ENCODE measurements around the gene ABCG4.
"Not testable (repeated sequence)": the region's sequence is repeated elsewhere in the genome, so short reads cannot be mapped to it uniquely, and the experiment has no call there.

ABCG4 gene

DNA sequence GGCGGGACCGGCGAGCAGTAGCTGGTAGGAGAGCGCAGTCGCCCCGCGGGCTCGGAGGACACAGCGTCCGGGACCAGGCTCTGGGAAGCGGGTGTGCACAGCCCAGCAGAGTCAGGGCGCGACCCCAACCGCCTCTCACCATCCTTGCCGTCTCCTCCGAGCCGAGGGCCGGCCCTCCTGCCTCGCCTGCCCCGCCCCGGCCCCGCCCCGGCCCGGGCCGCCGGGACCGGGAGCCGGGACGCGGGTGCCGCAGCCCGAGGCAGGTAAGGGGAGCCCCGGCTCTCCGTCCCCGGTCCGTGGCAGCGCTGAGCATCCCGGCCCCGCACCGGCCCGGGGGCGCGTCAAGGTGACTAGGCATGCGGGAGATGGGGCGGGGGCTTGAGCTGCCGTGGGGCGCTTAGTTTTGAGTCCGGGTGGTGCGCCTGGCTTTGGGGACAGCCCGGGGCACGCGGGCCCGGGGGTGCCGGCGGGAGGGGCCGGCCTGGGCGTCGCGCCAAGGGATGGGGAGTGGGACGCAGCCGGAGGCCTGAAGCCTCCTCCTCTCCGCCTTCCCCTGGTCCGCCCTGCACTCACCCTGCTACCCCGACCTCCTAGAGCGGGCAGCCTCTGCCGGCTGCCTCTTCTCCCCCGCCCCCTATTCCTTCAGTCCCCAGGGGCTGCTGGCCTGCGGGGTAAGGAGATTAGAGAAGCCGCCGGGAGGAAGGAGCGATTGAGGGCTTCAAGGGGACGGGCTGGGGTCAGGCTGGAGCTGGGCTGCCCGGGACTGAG, at the start of gene ABCG4:
Gene ABCG4 (plus strand): TSS at position 35 of the 768 bp plus-strand sequence. CDS start 914 bp downstream, outside the sequence.
- H3K4me1 Mint-ChIP-seq, result peaks cover 16% of the 10 kb centered on the region
- H3K9me3 Mint-ChIP-seq, result no peaks in the 10 kb centered on the region
- H3K4me3 Mint-ChIP-seq, result peak within 1 kb of the TSS; percentile 76 to 81
- H3K27me3 Mint-ChIP-seq, result peaks cover 63% of the 10 kb centered on the region
- ATAC-seq (peak; percentile 65), DNase-seq (peak; percentile 17 to 23)
- H3K27ac Mint-ChIP-seq, result no peak within 1 kb of the TSS

DNA sequence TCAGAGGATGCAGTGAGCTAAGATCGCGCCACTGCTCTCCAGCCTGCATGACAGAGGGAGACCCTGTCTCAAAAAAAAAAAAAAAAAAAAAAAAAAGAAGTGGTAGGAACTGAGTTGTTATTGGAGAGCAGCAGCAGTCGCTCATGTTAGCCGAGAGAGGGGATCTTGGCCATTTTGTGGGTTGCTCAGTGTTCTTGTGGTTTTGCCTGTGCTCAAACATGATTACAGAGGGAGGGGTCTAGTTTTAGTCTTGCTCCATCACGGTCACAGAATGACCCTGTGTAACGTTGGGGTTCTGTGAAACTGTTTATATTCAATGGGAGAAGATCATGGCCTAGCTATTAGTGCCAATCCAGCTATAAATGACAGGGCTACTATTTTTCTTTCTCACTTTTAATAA, 49.1 kb upstream of the ABCG4 start:
- Mint-ChIP-seq H3K4me1 (peaks cover 47% of the 10 kb centered on the region), H3K27ac (no peak overlapping the region), H3K27me3 (no peaks in the 10 kb centered on the region), H3K9me3 (no peaks in the 10 kb centered on the region), H3K4me3 (peak overlapping the region; percentile 22 to 84)
- ATAC-seq (no peak), DNase-seq (no peak)

DNA sequence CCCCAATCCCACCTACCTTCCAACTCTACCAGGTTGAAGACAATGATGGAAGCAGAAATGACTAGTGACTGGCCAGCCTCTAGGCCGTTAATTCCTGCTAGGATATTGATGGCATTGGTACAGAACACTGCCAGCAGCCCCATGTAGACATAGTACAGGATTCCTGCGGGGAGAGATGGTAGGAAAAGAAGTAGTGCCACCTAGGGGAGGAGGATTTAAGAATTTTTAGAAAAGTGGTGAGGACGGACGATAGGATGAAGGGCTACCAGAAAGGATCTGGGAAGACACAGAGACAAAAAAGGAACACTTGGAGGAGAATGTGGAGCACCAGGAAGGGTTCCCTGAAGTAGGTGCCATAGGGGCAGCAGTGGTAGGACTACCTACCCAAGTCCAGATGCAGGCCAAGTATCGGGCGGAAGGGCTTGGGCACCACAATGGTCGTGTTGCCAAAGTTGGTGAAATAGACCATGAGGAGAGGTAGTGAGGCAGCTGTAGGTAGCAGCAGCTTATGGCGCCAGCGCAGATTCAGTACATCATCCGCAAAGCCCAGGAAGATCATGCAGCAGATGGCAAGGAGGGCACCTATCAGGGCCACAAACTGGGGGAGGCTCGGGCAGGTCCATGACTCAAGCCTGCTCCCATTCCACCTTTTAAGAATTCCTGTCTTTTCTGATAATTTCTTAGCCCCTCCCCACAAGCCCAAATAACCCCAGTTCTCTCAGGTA, 48.4 kb upstream of the ABCG4 start:
- peak overlapping the region; percentile 98 to 99 for H3K27ac Mint-ChIP-seq
- no peaks in the 10 kb centered on the region for H3K27me3 Mint-ChIP-seq
- H3K4me3 Mint-ChIP-seq, result peak overlapping the region; percentile 71 to 84
- H3K4me1 Mint-ChIP-seq, result peaks cover 47% of the 10 kb centered on the region
- no peak for ATAC-seq
- DNase-seq, result no peak
- no peaks in the 10 kb centered on the region for H3K9me3 Mint-ChIP-seq

DNA sequence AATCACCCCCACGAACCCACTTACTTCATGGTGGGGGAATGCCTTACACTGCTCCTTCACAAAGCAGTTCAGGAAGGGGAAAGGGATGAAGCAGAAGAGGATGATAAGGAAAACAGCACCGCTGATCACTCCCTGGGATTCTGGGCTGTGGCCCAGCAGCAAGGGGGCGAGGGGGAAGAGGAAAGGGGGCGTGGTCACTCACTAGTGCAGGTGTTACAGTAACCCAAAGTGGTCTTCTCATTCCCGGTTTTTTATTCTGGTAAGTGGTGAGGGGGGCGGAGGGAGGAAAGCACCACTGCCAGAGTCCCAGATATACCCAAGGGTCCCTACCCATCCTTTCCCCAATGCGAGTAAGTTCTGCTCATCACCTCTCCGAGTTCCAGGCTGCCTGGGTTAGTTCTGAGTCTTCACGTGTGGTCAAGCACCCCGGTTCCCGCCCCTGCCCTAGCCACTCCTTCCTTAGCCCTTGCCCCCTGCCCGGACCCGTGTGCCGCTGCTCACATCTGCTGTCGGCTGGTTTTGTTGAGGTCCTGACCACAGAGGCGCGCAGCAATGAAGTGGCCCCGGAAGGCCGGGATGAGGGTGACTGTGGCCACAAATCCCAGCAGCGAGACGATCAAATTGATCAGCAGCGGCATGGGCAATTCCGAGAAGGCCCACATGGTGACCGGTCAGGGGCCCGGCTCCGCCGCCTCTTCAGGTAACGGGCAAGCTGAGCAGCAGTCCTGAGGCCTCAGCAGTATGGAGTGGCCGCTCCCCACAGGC, 47.7 kb upstream of the ABCG4 start:
- Mint-ChIP-seq H3K4me3 (peak overlapping the region; percentile 71 to 84), H3K27ac (peak overlapping the region; percentile 98 to 99), H3K4me1 (peaks cover 44% of the 10 kb centered on the region), H3K27me3 (no peaks in the 10 kb centered on the region), H3K9me3 (no peaks in the 10 kb centered on the region)
- DNase-seq (no peak), ATAC-seq (peak; percentile 51)

DNA sequence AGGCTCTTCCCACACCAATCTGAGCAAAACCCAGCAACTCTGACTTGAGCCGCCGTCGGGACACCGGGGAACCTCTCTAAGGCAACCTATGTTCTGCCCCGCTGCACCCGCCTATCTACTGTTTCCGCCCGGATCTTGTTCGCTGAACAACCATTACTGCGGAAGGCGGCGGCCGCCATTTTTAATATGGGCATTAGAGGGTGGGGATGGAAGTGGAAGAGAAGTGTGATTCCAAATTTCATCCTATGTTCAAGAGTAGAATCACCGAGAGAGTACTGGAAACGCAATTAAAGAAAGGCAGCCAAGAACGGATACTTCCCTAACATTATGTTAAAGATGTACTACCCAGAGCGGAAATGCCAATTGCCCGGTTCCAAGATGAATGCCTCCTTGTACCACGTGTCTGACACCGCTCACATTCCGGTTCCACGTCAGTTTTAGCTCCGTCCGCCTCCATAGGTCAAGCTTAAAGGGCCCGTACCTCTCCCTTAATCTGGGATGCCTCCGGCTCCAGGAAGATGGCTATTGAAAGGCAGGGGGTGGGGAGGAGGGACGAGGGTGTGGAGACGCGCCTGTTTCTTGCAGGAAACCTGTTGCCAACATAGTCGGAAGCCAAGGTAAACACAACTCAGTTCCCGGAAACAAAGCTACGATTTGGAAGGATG, 47.0 kb upstream of the ABCG4 start, which contains the start of gene DPAGT1:
Gene DPAGT1 (minus strand): TSS at position 95 of the 665 bp plus-strand sequence. CDS start 198 bp downstream, outside the sequence.
- H3K4me1 Mint-ChIP-seq, result peaks cover 46% of the 10 kb centered on the region
- no peaks in the 10 kb centered on the region for H3K9me3 Mint-ChIP-seq
- DNase-seq, result peak; percentile 85 to 86
- H3K27me3 Mint-ChIP-seq, result no peaks in the 10 kb centered on the region
- ATAC-seq, result peak; percentile 90
- peak within 1 kb of the TSS; percentile 71 to 84 for H3K4me3 Mint-ChIP-seq
- peak within 1 kb of the TSS; percentile 98 to 99 for H3K27ac Mint-ChIP-seq

DNA sequence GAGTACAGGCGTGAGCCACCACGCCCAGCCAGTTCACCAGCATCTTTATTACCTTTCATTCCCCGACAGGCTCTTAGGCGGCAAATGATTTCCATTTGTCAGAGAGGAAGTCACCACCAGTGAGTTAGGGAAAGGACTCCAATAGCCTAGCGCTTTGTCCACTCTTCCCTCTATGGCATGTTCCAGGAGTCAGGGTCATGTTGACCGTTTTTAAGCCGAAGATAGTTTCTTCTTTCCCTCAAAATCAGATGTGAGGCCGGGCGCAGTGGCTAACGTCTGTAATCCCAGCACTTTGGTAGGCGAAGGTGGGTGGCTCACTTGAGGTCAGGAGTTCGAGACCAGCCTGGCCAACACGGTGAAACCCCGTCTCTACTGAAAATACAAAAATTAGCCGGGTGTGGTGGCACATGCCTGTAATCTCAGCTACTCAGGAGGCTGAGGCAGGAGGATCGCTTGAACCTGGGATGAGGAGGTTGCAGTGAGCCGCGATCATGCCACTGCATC, 45.6 kb upstream of the ABCG4 start:
- not testable (repeated sequence) for DNase-seq, H3K27me3 Mint-ChIP-seq, ATAC-seq, H3K9me3 Mint-ChIP-seq, H3K27ac Mint-ChIP-seq
- peaks cover 47% of the 10 kb centered on the region for H3K4me1 Mint-ChIP-seq
- H3K4me3 Mint-ChIP-seq, result peak overlapping the region; percentile 71 to 84

DNA sequence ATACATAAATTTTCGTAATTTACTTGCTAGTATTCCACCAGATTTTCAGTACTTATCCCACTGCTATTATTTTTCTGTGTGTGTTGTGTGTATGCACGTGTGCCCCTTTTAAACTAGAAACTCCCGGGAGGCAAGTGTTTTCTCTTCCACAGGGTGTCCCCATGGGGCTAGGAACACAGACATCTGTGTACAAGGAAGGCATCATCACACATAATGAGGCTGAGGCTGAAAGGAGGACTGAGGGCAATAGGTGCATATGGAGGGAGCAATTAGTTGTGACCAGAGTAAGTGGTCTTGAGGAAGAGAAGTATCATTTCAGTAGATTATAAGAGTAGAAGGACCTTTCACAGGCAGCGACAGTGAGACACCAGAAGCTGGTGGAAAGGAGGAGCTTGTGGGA, 45.1 kb upstream of the ABCG4 start:
- Mint-ChIP-seq H3K4me3 (no peak overlapping the region), H3K9me3 (no peaks in the 10 kb centered on the region), H3K27ac (no peak overlapping the region), H3K27me3 (no peaks in the 10 kb centered on the region), H3K4me1 (peaks cover 48% of the 10 kb centered on the region)
- ATAC-seq (no peak), DNase-seq (no peak)

DNA sequence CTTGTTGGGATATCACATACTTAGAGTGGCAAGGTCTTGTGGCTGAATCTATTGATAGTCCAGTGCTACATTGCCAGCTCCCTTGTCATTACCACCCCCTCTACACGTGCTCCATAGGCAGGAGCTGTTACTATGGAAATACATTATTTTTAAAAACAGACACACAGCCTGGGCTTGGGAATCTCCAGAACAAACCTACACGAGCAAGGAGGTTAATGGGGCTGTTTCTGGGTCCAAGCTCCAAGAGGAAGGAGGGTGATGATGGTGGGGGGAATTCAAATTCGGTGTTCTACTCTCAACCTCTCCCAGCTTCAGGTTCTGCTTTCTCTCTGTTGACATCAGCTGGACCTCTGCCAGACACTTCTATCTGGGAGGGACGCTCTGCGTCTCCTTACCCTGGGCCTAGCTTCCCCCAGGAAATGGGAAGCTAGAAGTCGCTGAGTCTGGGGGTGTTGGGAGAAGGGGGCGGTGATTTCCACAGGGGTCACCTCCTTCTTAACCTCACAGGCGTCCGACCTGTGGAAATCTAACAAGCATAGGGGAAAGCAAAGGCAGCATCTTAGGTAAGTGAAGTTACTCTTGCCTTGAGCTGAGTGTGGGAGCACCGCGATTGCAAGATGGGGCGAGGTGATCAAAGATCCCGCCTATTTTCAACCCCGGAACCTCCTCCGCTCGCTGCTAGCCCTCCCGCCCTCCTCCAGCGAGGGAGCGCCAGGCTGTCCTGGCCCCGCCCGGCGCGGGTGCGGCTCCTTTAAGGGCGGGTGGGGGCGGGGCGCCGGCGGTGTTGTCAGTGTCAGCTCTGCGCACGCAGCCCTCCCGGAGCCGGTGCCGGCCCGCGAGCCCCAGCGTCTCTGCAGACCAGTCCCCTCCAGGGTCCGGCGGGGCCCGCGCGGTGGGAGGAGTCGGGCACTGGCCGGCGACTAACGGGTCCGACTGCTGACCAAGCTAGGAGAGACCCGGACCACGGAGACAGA, 42.0 kb upstream of the ABCG4 start, which contains the start of gene C2CD2L:
Gene C2CD2L (plus strand): TSS at position 781 of the 974 bp plus-strand sequence. CDS start 398 bp downstream, outside the sequence.
- DNase-seq, result peak; percentile 86 to 91
- H3K27me3 Mint-ChIP-seq, result no peaks in the 10 kb centered on the region
- ATAC-seq, result peak; percentile 93
- peak within 1 kb of the TSS; percentile 96 for H3K4me3 Mint-ChIP-seq
- H3K4me1 Mint-ChIP-seq, result peaks cover 56% of the 10 kb centered on the region
- no peaks in the 10 kb centered on the region for H3K9me3 Mint-ChIP-seq
- H3K27ac Mint-ChIP-seq, result peak within 1 kb of the TSS; percentile 97

DNA sequence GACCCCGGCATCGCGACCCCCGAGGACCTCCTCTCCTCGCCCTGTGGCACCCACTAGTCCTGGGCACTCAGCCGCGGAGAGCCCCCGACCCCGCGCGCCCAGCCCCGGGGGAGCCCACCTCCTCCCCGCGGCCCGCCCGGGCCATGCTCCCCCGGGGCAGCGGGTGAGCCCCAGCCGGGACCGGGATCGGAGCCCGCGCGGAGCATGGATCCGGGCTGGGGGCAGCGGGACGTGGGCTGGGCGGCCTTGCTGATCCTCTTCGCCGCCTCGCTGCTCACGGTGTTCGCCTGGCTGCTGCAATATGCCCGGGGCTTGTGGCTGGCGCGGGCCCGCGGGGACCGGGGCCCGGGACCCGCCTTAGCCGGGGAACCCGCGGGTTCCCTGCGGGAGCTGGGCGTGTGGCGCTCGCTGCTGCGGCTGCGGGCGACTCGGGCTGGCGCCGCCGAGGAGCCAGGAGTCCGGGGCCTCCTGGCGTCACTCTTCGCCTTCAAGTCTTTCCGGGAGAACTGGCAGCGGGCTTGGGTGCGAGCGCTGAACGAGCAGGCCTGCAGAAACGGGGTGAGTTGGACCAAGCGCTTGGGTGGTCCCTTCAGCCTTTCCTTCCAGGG, 41.2 kb upstream of the ABCG4 start:
- Mint-ChIP-seq H3K9me3 (no peaks in the 10 kb centered on the region), H3K27me3 (no peaks in the 10 kb centered on the region), H3K4me3 (peak overlapping the region; percentile 96), H3K27ac (peak overlapping the region; percentile 37 to 92), H3K4me1 (peaks cover 57% of the 10 kb centered on the region)
- ATAC-seq (peak; percentile 42), DNase-seq (peak in 1 of 2 donors; percentile 19)

DNA sequence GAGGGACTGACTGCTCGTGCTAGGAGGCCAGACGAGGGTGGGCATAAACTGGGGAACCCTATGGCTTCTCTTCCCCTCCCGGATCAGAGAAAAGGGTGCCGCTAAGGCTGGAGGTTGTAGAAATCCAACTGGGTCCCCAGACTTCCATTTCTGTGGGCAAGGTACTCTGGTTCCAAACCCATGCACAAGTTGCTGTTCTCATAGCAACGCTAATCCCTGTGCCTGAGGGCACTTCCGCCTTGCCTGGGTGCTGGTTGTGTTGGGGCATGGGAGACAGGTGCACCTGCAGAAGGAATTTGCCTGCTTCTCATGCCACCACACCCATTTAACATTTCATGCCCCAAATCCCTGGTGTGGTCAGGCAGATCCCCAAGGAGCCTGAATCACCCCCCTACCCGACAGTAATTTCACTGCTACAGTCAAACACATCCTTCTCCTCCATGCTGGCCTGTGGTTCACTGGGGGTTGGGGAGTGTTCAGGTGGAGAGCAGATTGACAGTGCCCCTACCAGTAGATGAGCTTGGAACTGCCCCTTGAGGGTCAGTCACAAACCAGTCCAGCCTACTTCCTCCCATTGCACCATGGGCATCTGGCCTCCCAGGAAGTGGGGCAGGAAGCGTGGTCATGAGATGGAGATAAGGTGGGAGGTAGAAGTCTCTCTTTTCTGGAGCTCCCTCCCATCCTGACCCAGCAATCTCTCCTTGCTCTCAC, 40.6 kb upstream of the ABCG4 start:
- no peaks in the 10 kb centered on the region for H3K9me3 Mint-ChIP-seq
- H3K27me3 Mint-ChIP-seq, result no peaks in the 10 kb centered on the region
- ATAC-seq (peak; percentile 43), DNase-seq (peak in 1 of 2 donors; percentile 50)
- peak overlapping the region; percentile 92 for H3K27ac Mint-ChIP-seq
- H3K4me1 Mint-ChIP-seq, result peaks cover 60% of the 10 kb centered on the region
- peak overlapping the region; percentile 96 for H3K4me3 Mint-ChIP-seq

DNA sequence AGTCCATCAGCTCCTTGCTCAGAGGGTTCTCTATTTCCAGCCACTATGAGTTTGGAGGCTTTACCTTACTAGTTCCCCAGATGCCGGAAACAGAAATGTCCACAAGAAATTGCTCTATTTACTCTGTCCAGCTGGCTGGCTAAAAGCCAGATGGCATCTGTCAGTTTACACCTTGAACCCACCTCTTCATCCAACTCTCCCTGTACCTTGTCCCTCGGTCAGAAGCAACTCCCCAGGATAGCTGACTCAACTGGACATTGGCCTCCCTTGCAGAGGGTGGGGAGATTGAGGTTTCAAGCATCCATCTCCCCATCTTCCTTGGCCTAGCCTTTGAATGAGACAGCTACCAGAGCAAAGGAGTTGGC, 40.0 kb upstream of the ABCG4 start:
- peaks cover 63% of the 10 kb centered on the region for H3K4me1 Mint-ChIP-seq
- no peak for ATAC-seq
- no peaks in the 10 kb centered on the region for H3K27me3 Mint-ChIP-seq
- no peak for DNase-seq
- H3K9me3 Mint-ChIP-seq, result no peaks in the 10 kb centered on the region
- peak overlapping the region; percentile 96 for H3K4me3 Mint-ChIP-seq
- H3K27ac Mint-ChIP-seq, result no peak overlapping the region

DNA sequence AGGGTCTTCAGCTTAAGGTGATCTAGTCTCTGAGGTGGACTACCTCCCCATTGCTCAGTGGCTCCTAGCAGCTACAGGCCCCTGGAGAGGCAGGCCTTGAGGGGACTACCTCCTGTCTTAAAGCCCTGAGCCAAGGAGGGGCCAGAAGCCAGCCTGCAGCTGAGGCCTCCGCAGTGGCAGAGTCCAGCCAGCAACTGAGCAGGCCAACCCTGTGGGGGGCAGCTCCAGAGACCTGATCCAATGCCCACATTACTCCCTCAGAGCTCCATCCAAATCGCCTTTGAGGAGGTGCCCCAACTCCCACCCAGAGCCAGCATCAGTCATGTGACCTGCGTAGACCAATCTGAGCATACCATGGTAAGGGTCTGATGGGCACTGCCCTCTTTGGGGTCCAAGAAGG, 39.0 kb upstream of the ABCG4 start:
- DNase-seq (no peak), ATAC-seq (no peak)
- H3K4me3 Mint-ChIP-seq, result peak overlapping the region; percentile 96
- no peak overlapping the region for H3K27ac Mint-ChIP-seq
- H3K4me1 Mint-ChIP-seq, result peaks cover 69% of the 10 kb centered on the region
- H3K9me3 Mint-ChIP-seq, result no peaks in the 10 kb centered on the region
- H3K27me3 Mint-ChIP-seq, result no peaks in the 10 kb centered on the region

DNA sequence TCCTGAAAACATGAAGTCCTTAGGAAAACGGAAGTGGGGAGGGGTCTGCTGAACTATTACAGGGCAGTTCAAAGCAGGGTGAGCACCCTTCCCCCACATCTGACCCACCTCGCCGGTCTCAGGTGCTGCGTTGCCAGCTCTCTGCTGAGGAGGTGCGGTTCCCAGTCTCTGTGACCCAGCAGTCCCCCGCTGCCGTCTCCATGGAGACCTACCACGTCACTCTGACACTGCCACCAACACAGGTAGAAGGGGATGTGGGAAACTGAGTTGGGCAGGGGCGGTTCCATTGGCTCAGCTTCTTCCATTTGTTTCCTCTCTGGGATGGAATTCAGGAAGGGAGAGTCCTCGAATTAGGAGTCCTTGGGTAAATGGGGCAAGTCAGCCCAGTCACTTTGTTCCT, 38.4 kb upstream of the ABCG4 start:
- no peak for DNase-seq
- H3K4me1 Mint-ChIP-seq, result peaks cover 70% of the 10 kb centered on the region
- peak overlapping the region in 1 of 2 donors; percentile 44 for H3K27ac Mint-ChIP-seq
- no peak overlapping the region for H3K4me3 Mint-ChIP-seq
- no peak for ATAC-seq
- no peaks in the 10 kb centered on the region for H3K9me3 Mint-ChIP-seq
- H3K27me3 Mint-ChIP-seq, result no peaks in the 10 kb centered on the region
